Mesodermal cell (in vitro differentiated cells): ENCODE data around the gene SF3A2.

Experiments
- H3K27ac ChIP-seq: 2 replicates; pipeline ENCODE4 v1.7.0; 2013; ENCODE audit warnings: mild to moderate bottlenecking, low read depth, low read length, moderate library complexity; ENCODE audit not compliant: severe bottlenecking
- H3K36me3 ChIP-seq: 2 replicates; pipeline ENCODE4 v1.7.1; 2013; ENCODE audit warnings: mild to moderate bottlenecking, low read length, moderate library complexity; ENCODE audit not compliant: control insufficient read depth, insufficient read depth
- H3K4me1 ChIP-seq: one replicate; pipeline ENCODE4 v1.7.1; 2013; ENCODE audit warnings: mild to moderate bottlenecking, low read length; ENCODE audit not compliant: insufficient read depth, control insufficient read depth, poor library complexity, severe bottlenecking
- H3K4me3 ChIP-seq: 2 replicates; pipeline ENCODE4 v1.7.0; 2013; ENCODE audit warnings: low read length, control low read depth, mild to moderate bottlenecking; ENCODE audit not compliant: insufficient read depth, poor library complexity, severe bottlenecking; ENCODE audit errors: extremely low read depth
- H3K9me3 ChIP-seq: 2 replicates; pipeline ENCODE4 v1.7.1; 2013; ENCODE audit warnings: mild to moderate bottlenecking, low read length, moderate library complexity; ENCODE audit not compliant: control insufficient read depth
- WGBS, 2 experiments: methylation state at CpG; one replicate each; pipeline ENCODE4 v1.1.5; 2013; ENCODE audit warnings: missing lambda C conversion rate in 2 of 2; ENCODE audit not compliant: insufficient coverage in 2 of 2; 5-methylcytosine and 5-hydroxymethylcytosine counted together

SF3A2 gene

GRCh38 chr19:2244486-2244885 lies 7.9 kb downstream of the SF3A2 start:
- peaks cover 14% of the 10 kb centered on the region for H3K4me1 ChIP-seq
- 93 to 96% methylated on average over 19 to 21 of the region's 21 CpGs for WGBS, 2 experiments
- no peak overlapping the region for H3K4me3 ChIP-seq
- no peaks in the 10 kb centered on the region for H3K9me3 ChIP-seq
- no peak overlapping the region for H3K27ac ChIP-seq
- H3K36me3 ChIP-seq: peaks cover 89% of the 10 kb centered on the region

- H3K4me3 ChIP-seq: no peak overlapping the region
- no peak overlapping the region for H3K27ac ChIP-seq
- peaks cover 10% of the 10 kb centered on the region for H3K4me1 ChIP-seq
- WGBS, 2 experiments: 95 to 96% methylated on average over 15 of the region's 15 CpGs
- H3K9me3 ChIP-seq: no peaks in the 10 kb centered on the region
- H3K36me3 ChIP-seq: peaks cover 85% of the 10 kb centered on the region
Observed at GRCh38 chr19:2245273-2245672, 8.6 kb downstream of the SF3A2 start.

GRCh38 chr19:2246014-2246620 lies 9.5 kb downstream of the SF3A2 start:
- H3K4me1 ChIP-seq: peaks cover 2% of the 10 kb centered on the region
- no peak overlapping the region for H3K27ac ChIP-seq
- peaks cover 76% of the 10 kb centered on the region for H3K36me3 ChIP-seq
- no peaks in the 10 kb centered on the region for H3K9me3 ChIP-seq
- H3K4me3 ChIP-seq: no peak overlapping the region
- 96 to 97% methylated on average over 23 to 24 of the region's 25 CpGs for WGBS, 2 experiments

- no peaks in the 10 kb centered on the region for H3K9me3 ChIP-seq
- WGBS, 2 experiments: 93 to 94% methylated on average over 24 to 26 of the region's 26 CpGs
Observed at GRCh38 chr19:2246801-2247361, 10.3 kb downstream of the SF3A2 start.

GRCh38 chr19:2247433-2248101 lies 10.9 kb downstream of the SF3A2 start:
- Histone ChIP-seq H3K4me3 (no peak overlapping the region), H3K36me3 (peaks cover 62% of the 10 kb centered on the region), H3K9me3 (no peaks in the 10 kb centered on the region), H3K27ac (no peak overlapping the region), H3K4me1 (no peaks in the 10 kb centered on the region)
- 95 to 97% methylated on average over 15 to 20 of the region's 28 CpGs for WGBS, 2 experiments

More at GRCh38 chr19:2246801-2247361, 10.3 kb downstream of the SF3A2 start:
- H3K36me3 ChIP-seq: peaks cover 69% of the 10 kb centered on the region
- H3K27ac ChIP-seq: no peak overlapping the region
- H3K4me3 ChIP-seq: no peak overlapping the region
- H3K4me1 ChIP-seq: no peaks in the 10 kb centered on the region

GRCh38 chr19:2248136-2249009 lies 11.7 kb downstream of the SF3A2 start:
- Histone ChIP-seq H3K4me1 (peaks cover 1% of the 10 kb centered on the region), H3K4me3 (no peak overlapping the region), H3K36me3 (peaks cover 54% of the 10 kb centered on the region), H3K27ac (no peak overlapping the region), H3K9me3 (no peaks in the 10 kb centered on the region)
- 97 to 98% methylated on average over 11 to 12 of the region's 21 CpGs for WGBS, 2 experiments

GRCh38 chr19:2249010-2249866 lies 12.6 kb downstream of the SF3A2 start, which contains the start of gene AMH:
Gene AMH, plus strand, starts transcription at chr19:2249323. Its CDS starts 10 bp downstream, at chr19:2249333.
- H3K27ac ChIP-seq: no peak within 1 kb of the TSS
- no peaks in the 10 kb centered on the region for H3K9me3 ChIP-seq
- H3K4me1 ChIP-seq: peaks cover 3% of the 10 kb centered on the region
- no peak within 1 kb of the TSS for H3K4me3 ChIP-seq
- WGBS, 2 experiments: 90 to 92% methylated on average over 21 to 26 of the region's 27 CpGs
- peaks cover 45% of the 10 kb centered on the region for H3K36me3 ChIP-seq

- Histone ChIP-seq H3K4me3 (no peak overlapping the region), H3K9me3 (no peaks in the 10 kb centered on the region), H3K27ac (no peak overlapping the region), H3K36me3 (peaks cover 36% of the 10 kb centered on the region), H3K4me1 (peaks cover 3% of the 10 kb centered on the region)
- 80% methylated on average over 38 to 41 of the region's 43 CpGs for WGBS, 2 experiments
Observed at GRCh38 chr19:2249880-2250765, 13.5 kb downstream of the SF3A2 start.

- Histone ChIP-seq H3K4me3 (no peak overlapping the region), H3K36me3 (peaks cover 30% of the 10 kb centered on the region), H3K4me1 (peaks cover 3% of the 10 kb centered on the region), H3K27ac (no peak overlapping the region), H3K9me3 (no peaks in the 10 kb centered on the region)
- WGBS, 2 experiments: 76 to 85% methylated on average over 38 to 40 of the region's 40 CpGs
Observed at GRCh38 chr19:2250766-2251105, 14.1 kb downstream of the SF3A2 start.
